K562 (cell line): ENCODE measurements around the gene KCNK7. TPM values are rescaled to one million over a fixed set of nuclear protein-coding genes. Genes with fewer than 3 reads are reported as not detected.
A peak's percentile ranks its signal among the peaks of the same experiment; 100 is the strongest.

Experiments used
- CBFA2T3 ChIP-seq: fragments of 450-650 bp; IDR thresholded peaks from 2 replicates; pipeline ENCODE4 v1.6.1; 2017
- CHD1 ChIP-seq: fragments of 200-600 bp; sonication (generic); IDR thresholded peaks from one replicate; pipeline ENCODE4 v1.6.1; 2012; ENCODE audit warnings: mild to moderate bottlenecking, moderate library complexity, low read length, inconsistent platforms
- DDX20 ChIP-seq: fragments of 450-650 bp; IDR thresholded peaks from 2 replicates; pipeline ENCODE4 v1.6.1; 2016; ENCODE audit warnings: missing genetic modification characterization, low read depth, mild to moderate bottlenecking, missing compliant biosample characterization, moderate library complexity
- ETV5 ChIP-seq: sonication (generic); formaldehyde crosslinking; IDR thresholded peaks from 2 replicates; pipeline ENCODE4 v1.4.0; 2020; ENCODE audit warnings: low read depth, mild to moderate bottlenecking, missing genetic modification reagents
- FOS ChIP-seq: IDR thresholded peaks from 3 replicates; pipeline ENCODE4 v1.6.1; 2011; ENCODE audit not compliant: insufficient read length; ENCODE audit errors: extremely low read depth
- HNRNPLL ChIP-seq: fragments of 200-400 bp; formaldehyde crosslinking; IDR thresholded peaks from 2 replicates; pipeline ENCODE4 v1.6.1; 2017; ENCODE audit warnings: low read length, low read depth, mild to moderate bottlenecking; ENCODE audit not compliant: poor library complexity, severe bottlenecking
- JUND ChIP-seq, 2 experiments: IDR thresholded peaks; 2 replicates in 1 of 2; 3 replicates in 1 of 2; pipeline ENCODE4 v1.6.1; 2011; ENCODE audit warnings: borderline replicate concordance in 2 of 2, low read depth in 2 of 2, low read length in 2 of 2, improper control_type of control experiment in 1 of 2, missing biosample characterization in 1 of 2, missing genetic modification characterization in 1 of 2, missing genetic modification reagents in 1 of 2
- KLF10 ChIP-seq: fragments of 250-450 bp; sonication (Bioruptor Pico); IDR thresholded peaks from 2 replicates; pipeline ENCODE4 v1.6.1; 2021; ENCODE audit warnings: matching md5 sums
- MEF2A ChIP-seq: IDR thresholded peaks from 2 replicates; pipeline ENCODE4 v1.6.1; 2011; ENCODE audit warnings: low read depth, mild to moderate bottlenecking, low read length, moderate library complexity; ENCODE audit not compliant: control insufficient read depth
- MYC ChIP-seq, 2 experiments: fragments of 250-450 bp in 1 of 2; sonication (Bioruptor Pico) in 1 of 2; IDR thresholded peaks; 2 replicates each; pipeline versions ENCODE4 v1.5.1 to v1.6.1; 2012 to 2021; ENCODE audit warnings: low read depth in 2 of 2, borderline replicate concordance in 1 of 2, improper control_type of control experiment in 1 of 2, low read length in 1 of 2, mild to moderate bottlenecking in 1 of 2, moderate library complexity in 1 of 2
- NFIC ChIP-seq: fragments of 450-650 bp; IDR thresholded peaks from 2 replicates; pipeline ENCODE4 v1.6.1; 2017; ENCODE audit warnings: mild to moderate bottlenecking, inconsistent platforms
- NFRKB ChIP-seq: fragments of 450-650 bp; IDR thresholded peaks from 2 replicates; pipeline ENCODE4 v1.6.1; 2016; ENCODE audit warnings: low read depth
- PHTF2 ChIP-seq: fragments of 250-450 bp; sonication (Bioruptor Pico); IDR thresholded peaks from 2 replicates; pipeline ENCODE4 v1.5.0; 2021; ENCODE audit warnings: mild to moderate bottlenecking
- PYGO2 ChIP-seq: fragments of 450-650 bp; IDR thresholded peaks from 2 replicates; pipeline ENCODE4 v1.6.1; 2016; ENCODE audit warnings: mild to moderate bottlenecking, missing genetic modification characterization, moderate library complexity, missing compliant biosample characterization
- RBFOX2 ChIP-seq: fragments of 200-400 bp; formaldehyde crosslinking; IDR thresholded peaks from 2 replicates; pipeline ENCODE4 v1.6.1; 2017; ENCODE audit warnings: low read depth, mild to moderate bottlenecking, low read length, moderate library complexity
- ZFPM2 ChIP-seq: fragments of 250-450 bp; sonication (Bioruptor Pico); IDR thresholded peaks from 2 replicates; pipeline ENCODE4 v1.5.1; 2022; ENCODE audit warnings: mild to moderate bottlenecking
- ZNF165 ChIP-seq: fragments of 250-450 bp; sonication (Bioruptor Pico); IDR thresholded peaks from 2 replicates; pipeline ENCODE4 v1.4.0; 2020; ENCODE audit warnings: borderline replicate concordance
- ZNF212 ChIP-seq: fragments of 450-650 bp; formaldehyde crosslinking; IDR thresholded peaks from 2 replicates; pipeline ENCODE4 v1.4.0; 2020; ENCODE audit warnings: mild to moderate bottlenecking
- ZNF445 ChIP-seq: fragments of 250-450 bp; sonication (Bioruptor Pico); IDR thresholded peaks from 2 replicates; pipeline ENCODE4 v1.4.0; 2020; ENCODE audit warnings: low read depth, mild to moderate bottlenecking, moderate library complexity
- ZNF766 ChIP-seq: fragments of 200-800 bp; sonication (Bioruptor generic); conservative IDR thresholded peaks from 2 replicates; pipeline ENCODE4 v1.6.1; 2016; ENCODE audit warnings: missing genetic modification characterization, missing compliant biosample characterization
- polyA plus RNA-seq, 8 experiments: library from polyadenylated mRNA; depleted of rRNA in 4 of 8; stranded (reverse) in 5 of 8; unstranded in 3 of 8; fragments of >200 nt; fragmentation: Nextera tagmentation in 2 of 8; fragmentation: Illumina TruSeq in 1 of 8; extraction: Ambion mirVana in 2 of 8; extraction: Trizol in 1 of 8; gene quantifications; 2 replicates each; pipeline versions ENCODE4 v1.2.1 to v1.2.3, GENCODE V29; 2011 to 2014; ENCODE audit warnings: inconsistent platforms in 1 of 8, missing spikeins in 1 of 8
- total RNA-seq, 7 experiments: library from RNA; depleted of rRNA in 6 of 7; stranded (reverse); fragments of >200 nt in 6 of 7; fragmentation: Illumina TruSeq in 2 of 7; extraction: Trizol in 2 of 7; gene quantifications; 2 replicates each; pipeline versions ENCODE4 v1.2.1 to v1.2.3, GENCODE V29; 2011 to 2021; ENCODE audit warnings: low replicate concordance in 1 of 7
- TF ChIP-seq, protein P1 (sequence below): fragments of 450-650 bp; IDR thresholded peaks from 2 replicates; pipeline ENCODE4 v1.6.1; 2016; ENCODE audit warnings: mild to moderate bottlenecking
- TF ChIP-seq, protein P2 (sequence below): fragments of 250-450 bp; sonication (Bioruptor Pico); IDR thresholded peaks from 2 replicates; pipeline ENCODE4 v1.8.0; 2021; ENCODE audit warnings: mild to moderate bottlenecking, moderate library complexity
- TF ChIP-seq, protein P3 (sequence below): fragments of 250-450 bp; sonication (Bioruptor Pico); IDR thresholded peaks from 2 replicates; pipeline ENCODE4 v1.8.0; 2022; ENCODE audit warnings: moderate library complexity, mild to moderate bottlenecking, inconsistent platforms
- TF ChIP-seq, protein P4 (sequence below): sonication (generic); formaldehyde crosslinking; IDR thresholded peaks from 2 replicates; pipeline ENCODE4 v1.9.0; 2022; ENCODE audit warnings: mild to moderate bottlenecking, missing genetic modification reagents

Gene KCNK7
- total and polyA plus RNA-seq, 9 of the 15 experiments (the other 6 are each of a cell fraction or from before 2014, with no cell fraction given): 0.07 to 0.40 TPM; not detected in 7

DNA sequence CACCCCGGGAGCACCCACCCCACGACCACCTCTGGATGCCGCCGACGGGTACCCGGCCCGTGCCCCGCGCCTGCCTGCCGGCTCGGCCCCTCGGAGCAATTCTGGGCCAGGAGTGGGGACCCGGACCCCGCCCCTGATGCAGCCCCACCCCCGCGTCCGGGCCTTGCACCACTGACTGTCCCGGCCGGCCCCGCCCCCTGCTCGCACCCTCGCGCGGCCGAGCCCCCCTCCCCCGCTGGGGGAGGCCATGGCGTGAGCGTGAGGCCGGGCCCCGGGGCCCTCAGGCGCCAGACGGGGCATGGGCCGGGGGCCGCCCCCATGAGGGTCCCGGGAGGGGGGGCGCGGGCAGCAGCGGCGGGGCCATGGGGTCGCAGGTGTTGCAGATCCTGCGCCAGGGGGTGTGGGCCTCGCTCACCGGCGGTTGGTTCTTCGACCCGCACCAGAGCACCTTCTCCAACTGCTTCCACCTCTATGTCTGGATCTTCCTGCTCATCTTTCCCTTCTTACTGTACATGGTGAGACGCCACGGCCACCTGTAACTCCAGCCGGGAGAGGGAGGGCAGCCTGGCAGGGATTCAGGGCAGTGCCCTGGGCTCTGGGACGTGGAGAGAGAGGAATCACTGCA lies 20.5 kb upstream of the KCNK7 start (continued):
- TF ChIP-seq, protein P1, sequence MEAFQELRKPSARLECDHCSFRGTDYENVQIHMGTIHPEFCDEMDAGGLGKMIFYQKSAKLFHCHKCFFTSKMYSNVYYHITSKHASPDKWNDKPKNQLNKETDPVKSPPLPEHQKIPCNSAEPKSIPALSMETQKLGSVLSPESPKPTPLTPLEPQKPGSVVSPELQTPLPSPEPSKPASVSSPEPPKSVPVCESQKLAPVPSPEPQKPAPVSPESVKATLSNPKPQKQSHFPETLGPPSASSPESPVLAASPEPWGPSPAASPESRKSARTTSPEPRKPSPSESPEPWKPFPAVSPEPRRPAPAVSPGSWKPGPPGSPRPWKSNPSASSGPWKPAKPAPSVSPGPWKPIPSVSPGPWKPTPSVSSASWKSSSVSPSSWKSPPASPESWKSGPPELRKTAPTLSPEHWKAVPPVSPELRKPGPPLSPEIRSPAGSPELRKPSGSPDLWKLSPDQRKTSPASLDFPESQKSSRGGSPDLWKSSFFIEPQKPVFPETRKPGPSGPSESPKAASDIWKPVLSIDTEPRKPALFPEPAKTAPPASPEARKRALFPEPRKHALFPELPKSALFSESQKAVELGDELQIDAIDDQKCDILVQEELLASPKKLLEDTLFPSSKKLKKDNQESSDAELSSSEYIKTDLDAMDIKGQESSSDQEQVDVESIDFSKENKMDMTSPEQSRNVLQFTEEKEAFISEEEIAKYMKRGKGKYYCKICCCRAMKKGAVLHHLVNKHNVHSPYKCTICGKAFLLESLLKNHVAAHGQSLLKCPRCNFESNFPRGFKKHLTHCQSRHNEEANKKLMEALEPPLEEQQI: no peak
- TF ChIP-seq ZNF445: no peak
- no peak for TF ChIP-seq CBFA2T3
- TF ChIP-seq HNRNPLL: no peak
- no peak for TF ChIP-seq PYGO2 (tag)
- TF ChIP-seq NFIC: no peak
- TF ChIP-seq CHD1: peak; percentile 98
- TF ChIP-seq RBFOX2: peak; percentile 22
- TF ChIP-seq, protein P2, sequence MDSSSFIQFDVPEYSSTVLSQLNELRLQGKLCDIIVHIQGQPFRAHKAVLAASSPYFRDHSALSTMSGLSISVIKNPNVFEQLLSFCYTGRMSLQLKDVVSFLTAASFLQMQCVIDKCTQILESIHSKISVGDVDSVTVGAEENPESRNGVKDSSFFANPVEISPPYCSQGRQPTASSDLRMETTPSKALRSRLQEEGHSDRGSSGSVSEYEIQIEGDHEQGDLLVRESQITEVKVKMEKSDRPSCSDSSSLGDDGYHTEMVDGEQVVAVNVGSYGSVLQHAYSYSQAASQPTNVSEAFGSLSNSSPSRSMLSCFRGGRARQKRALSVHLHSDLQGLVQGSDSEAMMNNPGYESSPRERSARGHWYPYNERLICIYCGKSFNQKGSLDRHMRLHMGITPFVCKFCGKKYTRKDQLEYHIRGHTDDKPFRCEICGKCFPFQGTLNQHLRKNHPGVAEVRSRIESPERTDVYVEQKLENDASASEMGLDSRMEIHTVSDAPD (CRISPR knock-in tag): no peak
- TF ChIP-seq MYC (IDR thresholded peaks at IDR 0.05; ENCODE audit: low read depth, low read length): peak; percentile 5; the same call in 1 of the 2 replicates
- TF ChIP-seq MYC (CRISPR knock-in tag; IDR thresholded peaks at IDR 0.05; ENCODE audit: borderline replicate concordance, low read depth): no peak
- TF ChIP-seq MEF2A: no peak
- TF ChIP-seq, protein P3, sequence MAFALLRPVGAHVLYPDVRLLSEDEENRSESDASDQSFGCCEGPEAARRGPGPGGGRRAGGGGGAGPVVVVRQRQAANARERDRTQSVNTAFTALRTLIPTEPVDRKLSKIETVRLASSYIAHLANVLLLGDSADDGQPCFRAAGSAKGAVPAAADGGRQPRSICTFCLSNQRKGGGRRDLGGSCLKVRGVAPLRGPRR: no peak
- no peak for TF ChIP-seq JUND (IDR thresholded peaks at IDR 0.05; ENCODE audit: borderline replicate concordance, low read depth, low read length)
- TF ChIP-seq JUND (tag; IDR thresholded peaks at IDR 0.05; ENCODE audit: borderline replicate concordance, low read depth, low read length): no peak
- TF ChIP-seq, protein P4, sequence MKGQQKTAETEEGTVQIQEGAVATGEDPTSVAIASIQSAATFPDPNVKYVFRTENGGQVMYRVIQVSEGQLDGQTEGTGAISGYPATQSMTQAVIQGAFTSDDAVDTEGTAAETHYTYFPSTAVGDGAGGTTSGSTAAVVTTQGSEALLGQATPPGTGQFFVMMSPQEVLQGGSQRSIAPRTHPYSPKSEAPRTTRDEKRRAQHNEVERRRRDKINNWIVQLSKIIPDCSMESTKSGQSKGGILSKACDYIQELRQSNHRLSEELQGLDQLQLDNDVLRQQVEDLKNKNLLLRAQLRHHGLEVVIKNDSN (CRISPR knock-in tag): no peak
- TF ChIP-seq PHTF2: no peak
- TF ChIP-seq ZNF766 (CRISPR knock-in tag): no peak
- TF ChIP-seq KLF10: no peak
- no peak for TF ChIP-seq DDX20 (tag)
- TF ChIP-seq ZFPM2: no peak
- no peak for TF ChIP-seq FOS
- TF ChIP-seq NFRKB: no peak
- TF ChIP-seq ZNF165 (CRISPR knock-in tag): no peak
- no peak for TF ChIP-seq ZNF212 (CRISPR knock-in tag)
- 0 out of 2 replicates have a peak, but pooled peaks have one; percentile 12 for TF ChIP-seq ETV5
